Motor neuron (in vitro differentiated cells): ENCODE data around the gene BCAS3. TPM values are rescaled to one million over a fixed set of nuclear protein-coding genes. Genes with fewer than 3 reads are reported as not detected.
"Not testable (repeated sequence)": the region's sequence is repeated elsewhere in the genome, so short reads cannot be mapped to it uniquely, and the experiment has no call there.

Experiments used
- ATAC-seq, 8 experiments: fragments of 200-7000 bp; cut with Tn5 transposase; replicated peaks in 6 of 8; 2 replicates each; pipeline ENCODE4 v1.8.0; 2021; ENCODE audit warnings: mild to moderate bottlenecking in 8 of 8, moderate library complexity in 8 of 8
- H3K27ac ChIP-seq, 2 donors: fragments of 250-450 bp; sonication (Bioruptor Pico); 2 replicates each; pipeline ENCODE4 v1.9.0; 2021; ENCODE audit warnings: antibody characterized with exemption in 2 of 2, mild to moderate bottlenecking in 2 of 2, moderate library complexity in 1 of 2
- H3K4me1 ChIP-seq, 2 donors: fragments of 250-450 bp; sonication (Bioruptor Pico); replicated peaks in 1 of 2; 2 replicates each; pipeline ENCODE4 v1.6.1; 2021; ENCODE audit warnings: antibody characterized with exemption in 2 of 2, mild to moderate bottlenecking in 2 of 2, moderate library complexity in 1 of 2
- H3K4me3 ChIP-seq, 5 donors: fragments of 250-450 bp; sonication (Bioruptor Pico); 2 replicates each; pipeline ENCODE4 v1.9.0; 2021; ENCODE audit warnings: antibody characterized with exemption in 5 of 5, mild to moderate bottlenecking in 5 of 5, moderate library complexity in 4 of 5
- WGBS, 10 experiments: fragments of 450-650 bp; shearing (Covaris generic); methylation state at CpG; one replicate each; pipeline ENCODE4 v1.0.0; 2022; 5-methylcytosine and 5-hydroxymethylcytosine counted together
- in situ Hi-C, 9 experiments: fragments of 400-800 bp; cut with MboI; loops; one replicate each; pipeline ENCODE4 v1.15.0; 2021; ENCODE audit warnings: low sequenced_read_pairs in 9 of 9, low pct_unique_long_range_greater_than_20kb in 2 of 9; ENCODE audit not compliant: unreplicated experiment in 9 of 9
- total RNA-seq, 8 experiments: library from RNA; unstranded; fragments of 300-600 nt; gene quantifications; 2 replicates each; pipeline versions ENCODE4 v1.2.3 to v1.2.4, GENCODE V29; 2022

The BCAS3 gene
- total RNA-seq, 8 experiments from 2014 or later = 18.1 to 45.4 (median 26.8) TPM

DNA sequence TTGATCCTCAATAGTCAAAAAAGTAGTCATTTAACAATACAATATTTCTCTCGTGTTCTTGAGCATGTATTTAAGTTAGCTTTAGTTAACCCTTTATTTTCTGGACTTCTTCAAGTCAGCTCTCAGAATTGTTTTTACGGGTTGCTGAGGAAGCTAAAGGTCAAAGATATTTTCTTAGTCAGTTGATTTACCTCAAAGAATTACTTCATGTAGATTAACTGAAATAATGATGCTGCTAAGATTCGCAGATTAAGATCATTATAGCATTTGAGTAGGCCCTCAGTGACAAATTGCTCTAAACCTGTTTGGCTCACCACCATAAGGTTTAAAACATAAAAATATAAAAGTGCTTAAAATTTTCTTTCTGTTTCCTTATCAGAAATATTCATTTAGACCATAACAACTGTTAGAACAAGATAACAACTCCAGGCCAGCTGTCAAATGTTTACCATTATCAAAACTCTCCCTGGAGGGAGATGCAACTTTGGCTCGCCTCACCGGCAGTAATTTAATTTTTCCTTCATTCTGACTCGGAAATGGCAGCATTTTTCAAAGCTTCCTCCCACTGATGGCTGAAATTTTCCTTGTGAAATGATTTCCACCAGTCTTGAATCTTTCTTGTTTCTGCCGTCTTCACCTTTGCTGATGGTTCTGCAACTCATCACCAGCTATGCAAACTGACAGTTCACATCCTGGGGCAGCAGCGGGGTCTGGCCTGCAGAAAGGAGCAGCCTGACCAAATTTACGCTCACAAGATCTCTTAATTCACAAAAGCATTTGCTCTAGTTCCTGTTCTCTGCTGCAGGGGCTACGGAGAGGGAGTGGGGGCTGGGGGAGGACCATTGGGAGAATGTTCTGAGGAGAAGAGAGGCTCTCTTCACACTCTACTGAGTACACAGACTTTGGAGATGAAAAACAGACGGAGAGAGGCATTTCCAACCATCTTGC lies 467.2 kb downstream of the BCAS3 start:
- in situ Hi-C loops = no loop called here
- no peak overlapping the region for H3K4me3 ChIP-seq
- 66 to 100% (median 77%) methylated on average over 1 to 8 of the region's 11 CpGs for WGBS, 10 experiments
- no peak overlapping the region for H3K27ac ChIP-seq
- ATAC-seq = no peak
- H3K4me1 ChIP-seq = peaks cover 4 to 15% of the 10 kb centered on the region in 2 donors

GRCh38 chr17:61146833-61147232 lies 469.2 kb downstream of the BCAS3 start:
- in situ Hi-C loops, H3K4me3 ChIP-seq, H3K27ac ChIP-seq, ATAC-seq: not testable (repeated sequence)
- WGBS, 10 experiments = 84 to 100% (median 96%) methylated on average over 2 to 7 of the region's 8 CpGs; no CpG with 5 or more reads in 1 of the 10 experiments
- peaks cover 10 to 24% of the 10 kb centered on the region in 2 donors for H3K4me1 ChIP-seq

DNA sequence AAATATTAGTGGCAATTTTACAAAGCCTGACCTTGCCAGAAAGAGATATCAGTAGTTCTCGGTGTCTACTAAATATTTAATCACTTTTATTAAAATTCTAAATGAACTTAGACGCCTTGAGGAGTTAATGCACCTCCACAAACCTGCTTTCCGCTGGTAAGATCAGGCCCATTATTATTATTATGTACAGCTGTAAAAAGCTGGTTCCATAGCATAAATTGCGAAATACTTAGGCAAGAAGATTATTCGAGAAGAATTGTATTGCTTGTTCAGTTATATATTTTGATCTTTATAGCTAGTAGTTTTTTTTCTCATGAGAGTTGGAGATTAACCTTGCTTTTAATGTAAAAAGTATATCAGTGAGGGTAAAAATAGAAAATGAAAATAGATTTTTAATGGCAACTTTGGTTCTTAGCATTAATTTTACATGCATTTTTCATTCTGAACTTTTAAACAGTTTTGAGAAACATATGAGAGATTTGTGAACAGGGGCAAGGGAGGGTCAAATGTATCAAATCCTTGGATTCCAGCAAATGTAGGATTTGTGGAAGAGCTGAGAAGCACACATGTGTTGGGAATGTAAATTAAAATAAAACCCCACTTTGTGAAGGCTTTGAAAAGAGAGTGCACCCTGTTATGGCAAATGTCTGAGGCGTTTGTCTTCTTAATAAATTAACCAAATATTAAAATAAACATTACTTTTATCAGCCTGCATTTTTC lies 471.6 kb downstream of the BCAS3 start:
- Histone ChIP-seq H3K4me3 (no peak overlapping the region), H3K4me1 (peaks cover 10 to 24% of the 10 kb centered on the region in 2 donors), H3K27ac (no peak overlapping the region)
- peak in 1 of 8 experiments; percentile 44 for ATAC-seq
- in situ Hi-C loops = no loop called here
- WGBS, 10 experiments = 33 to 94% (median 80%) methylated on average over 1 to 6 of the region's 6 CpGs

DNA sequence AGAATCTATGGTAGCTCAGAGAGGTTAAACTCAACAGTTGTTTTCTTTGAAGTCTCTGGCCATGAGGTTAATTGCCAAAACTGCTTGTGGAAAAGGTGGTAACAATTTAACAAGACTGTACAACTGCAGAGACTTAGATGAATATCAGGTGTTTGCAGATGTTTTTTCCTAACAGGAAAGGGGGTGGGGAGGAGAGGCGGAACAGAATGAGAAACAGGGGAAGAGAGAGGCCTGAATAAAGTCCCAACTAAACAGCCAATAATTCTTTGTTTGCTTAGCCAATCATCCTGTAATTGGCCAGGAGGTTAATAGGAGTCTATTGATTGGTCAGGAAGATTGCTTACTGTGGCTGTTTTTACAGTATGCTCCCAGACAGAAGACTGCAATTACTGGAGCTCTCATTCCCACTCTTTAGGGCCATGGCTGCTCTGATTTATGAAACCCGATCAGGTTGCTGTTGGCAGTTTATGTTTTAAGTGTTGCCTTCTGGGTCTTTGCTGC lies 472.3 kb downstream of the BCAS3 start:
- in situ Hi-C loops = no loop called here
- H3K4me3 ChIP-seq = no peak overlapping the region
- WGBS, 10 experiments = 40 to 100% (median 86%) methylated on average over 1 of the region's 2 CpGs; no CpG with 5 or more reads in 4 of the 10 experiments

DNA sequence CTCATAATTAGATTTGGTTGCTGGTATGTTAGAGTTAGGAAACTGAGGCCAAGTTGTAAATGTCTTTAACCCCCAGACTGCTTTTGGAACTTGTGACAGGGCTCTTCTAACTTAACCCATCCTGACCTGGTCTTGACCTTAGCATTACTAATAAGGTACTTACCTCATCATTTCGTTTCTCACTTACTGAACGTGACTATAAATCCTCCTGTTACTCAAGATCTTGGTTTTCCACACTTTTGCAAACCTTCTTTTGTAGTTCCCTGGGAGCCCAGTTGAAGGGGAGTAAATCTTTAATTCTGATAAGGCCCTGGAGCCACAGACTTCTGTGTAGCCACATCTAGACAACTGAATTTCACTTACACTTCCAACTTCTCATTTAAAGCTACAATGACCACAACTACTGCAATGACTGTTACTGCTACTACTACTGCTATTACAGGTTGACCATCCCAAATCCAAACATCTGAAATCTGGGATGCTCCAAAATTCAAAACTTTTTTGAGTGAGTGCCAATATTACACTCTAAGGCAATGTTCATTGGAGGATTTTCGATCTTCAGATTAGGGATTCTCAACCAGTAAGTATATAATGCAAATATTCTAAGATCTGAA lies 473.1 kb downstream of the BCAS3 start:
- no peak overlapping the region for H3K27ac ChIP-seq
- ATAC-seq = no peak
- in situ Hi-C loops = no loop called here

More for the DNA sequence above, 472.3 kb downstream of the BCAS3 start:
- Histone ChIP-seq H3K4me1 (peaks cover 10 to 22% of the 10 kb centered on the region in 2 donors), H3K27ac (no peak overlapping the region)
- peak in 6 of 8 experiments; percentile 58 to 97 (median 74) for ATAC-seq

DNA sequence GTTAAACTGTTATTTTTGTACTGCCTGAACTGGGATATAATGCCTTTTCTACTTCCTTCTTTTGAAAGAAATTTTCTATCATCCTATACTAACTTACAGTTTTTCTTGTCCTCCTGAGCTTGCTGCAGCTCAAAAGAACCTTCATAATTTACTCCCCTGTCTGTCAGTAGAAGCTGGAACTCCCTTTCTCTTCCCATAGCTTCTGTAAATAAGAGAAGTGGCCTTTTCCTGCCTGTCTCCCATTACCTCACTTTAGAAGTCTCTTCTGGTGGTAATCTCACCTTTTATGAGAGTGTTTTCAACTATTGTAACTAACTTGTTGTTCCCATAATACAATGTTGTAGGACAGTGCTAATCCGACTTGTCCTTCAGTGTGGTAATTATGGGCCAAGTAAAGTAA lies 475.2 kb downstream of the BCAS3 start:
- H3K4me3 ChIP-seq = no peak overlapping the region
- in situ Hi-C loops = no loop called here
- no peak for ATAC-seq
- 67 to 100% (median 79%) methylated on average over 1 of the region's 1 CpG; no CpG with 5 or more reads in 4 of the 10 experiments for WGBS, 10 experiments
- no peak overlapping the region for H3K27ac ChIP-seq
- H3K4me1 ChIP-seq = peaks cover 19 to 40% of the 10 kb centered on the region in 2 donors

More for the DNA sequence above, 473.1 kb downstream of the BCAS3 start:
- Histone ChIP-seq H3K4me3 (no peak overlapping the region), H3K4me1 (peaks cover 9 to 19% of the 10 kb centered on the region in 2 donors)
- 60 to 100% (median 87%) methylated on average over 1 to 3 of the region's 3 CpGs for WGBS, 10 experiments

DNA sequence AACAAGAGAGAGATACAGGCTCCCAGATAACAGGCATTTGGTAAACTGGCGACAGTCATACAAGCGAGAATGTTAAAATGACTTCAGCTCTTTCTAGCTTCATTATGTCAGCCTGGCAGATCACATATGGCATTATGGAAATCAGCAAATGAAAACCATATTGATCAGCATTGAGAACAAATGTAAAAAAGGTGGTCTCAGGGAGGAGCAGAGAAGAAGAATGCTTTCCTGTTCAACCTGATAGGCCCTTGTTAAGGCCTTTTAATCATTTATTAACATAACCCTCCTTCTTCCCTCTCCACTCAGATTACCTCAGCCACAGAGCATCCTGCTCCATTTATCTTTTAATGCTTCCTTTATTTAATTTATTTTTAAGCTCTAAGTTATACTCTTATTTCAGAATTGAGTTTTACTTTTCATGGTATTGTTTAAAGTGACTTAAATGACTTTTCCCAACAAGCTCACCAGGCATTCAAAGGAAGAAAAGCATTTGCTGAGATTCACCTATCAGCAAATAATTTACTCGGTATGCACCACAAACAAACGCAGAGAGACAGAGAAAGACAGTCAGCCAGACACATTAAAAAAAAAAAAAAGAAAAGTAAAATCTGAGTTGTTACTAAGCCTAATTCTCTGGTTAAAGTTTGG lies 478.1 kb downstream of the BCAS3 start:
- Histone ChIP-seq H3K4me3 (no peak overlapping the region), H3K27ac (no peak overlapping the region), H3K4me1 (peaks cover 35 to 51% of the 10 kb centered on the region in 2 donors)
- ATAC-seq = peak in 5 of 8 experiments; percentile 17 to 79 (median 27)
- in situ Hi-C loops = no loop called here
- WGBS, 10 experiments = 52 to 100% (median 74%) methylated on average over 1 to 4 of the region's 4 CpGs; no CpG with 5 or more reads in 1 of the 10 experiments

- in situ Hi-C loops = no loop called here
- H3K27ac ChIP-seq = no peak overlapping the region
- peak; percentile 67 to 91 (median 77) for ATAC-seq
- peaks cover 42 to 61% of the 10 kb centered on the region in 2 donors for H3K4me1 ChIP-seq
- WGBS, 10 experiments = 6 to 45% (median 16%) methylated on average over 1 to 6 of the region's 7 CpGs
- peak overlapping the region in 2 of 5 donors; percentile 1 to 9 for H3K4me3 ChIP-seq
These were observed 479.7 kb downstream of the BCAS3 start for GRCh38 chr17:61157246-61157886.

DNA sequence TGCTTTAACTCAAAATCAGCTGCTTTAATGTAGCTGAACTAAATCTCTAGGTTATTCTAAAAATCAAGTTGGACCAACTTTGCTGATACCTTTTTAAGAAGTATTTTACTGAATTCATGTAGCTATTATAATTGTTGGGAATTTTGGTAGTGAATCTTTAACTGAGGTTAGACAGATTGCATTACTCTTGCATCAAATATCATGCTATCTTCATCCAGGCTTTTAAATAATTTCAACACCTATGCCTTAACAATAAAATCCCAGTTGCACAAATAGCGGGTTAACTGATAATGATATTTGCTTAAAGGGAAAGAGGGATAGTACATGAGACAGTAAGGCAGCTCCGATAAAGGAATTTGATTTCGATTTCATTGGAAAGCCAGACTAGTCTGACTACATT lies 480.7 kb downstream of the BCAS3 start:
- no peak for ATAC-seq
- Histone ChIP-seq H3K4me1 (peaks cover 42 to 61% of the 10 kb centered on the region in 2 donors), H3K27ac (no peak overlapping the region), H3K4me3 (no peak overlapping the region)
- 80 to 100% (median 93%) methylated on average over 1 to 3 of the region's 3 CpGs; no CpG with 5 or more reads in 1 of the 10 experiments for WGBS, 10 experiments
- in situ Hi-C loops = no loop called here

DNA sequence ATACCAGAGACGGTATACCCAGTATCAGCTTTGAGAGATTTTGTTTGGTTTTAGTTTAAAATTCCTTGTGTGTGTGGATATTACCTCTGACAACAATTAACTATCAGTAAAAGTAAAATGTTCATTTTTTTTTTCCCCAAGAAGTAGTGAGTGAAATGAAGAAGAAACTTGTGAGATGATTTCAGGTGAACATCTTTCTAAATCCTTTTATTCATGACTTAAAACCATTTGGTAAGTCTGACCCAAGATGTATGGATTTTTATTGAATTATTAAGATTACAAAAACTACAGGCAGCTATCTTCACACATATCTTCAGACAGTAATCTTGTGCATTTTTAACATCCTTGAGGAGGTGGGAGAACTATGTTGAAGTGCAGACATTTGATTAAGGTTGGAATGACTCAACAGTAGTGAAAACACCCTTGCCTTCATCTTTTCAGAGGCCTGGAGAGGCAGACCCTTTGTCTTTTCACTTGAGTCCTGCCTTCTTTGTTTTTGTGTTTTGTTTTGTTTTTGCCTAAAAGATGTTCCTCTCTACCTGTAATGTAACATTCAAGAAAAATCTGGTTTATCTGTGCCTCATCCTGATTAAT lies 481.7 kb downstream of the BCAS3 start:
- Histone ChIP-seq H3K4me3 (no peak overlapping the region), H3K4me1 (peaks cover 42 to 61% of the 10 kb centered on the region in 2 donors), H3K27ac (no peak overlapping the region)
- no peak for ATAC-seq
- WGBS, 10 experiments = 80 to 100% (median 100%) methylated on average over 1 of the region's 1 CpG; no CpG with 5 or more reads in 1 of the 10 experiments
- in situ Hi-C loops = no loop called here

- ATAC-seq = no peak
- 82 to 100% (median 97%) methylated on average over 1 to 4 of the region's 4 CpGs; no CpG with 5 or more reads in 2 of the 10 experiments for WGBS, 10 experiments
- Histone ChIP-seq H3K4me1 (peaks cover 42 to 61% of the 10 kb centered on the region in 2 donors), H3K27ac (no peak overlapping the region), H3K4me3 (no peak overlapping the region)
- in situ Hi-C loops = no loop called here
These were observed 482.6 kb downstream of the BCAS3 start for GRCh38 chr17:61160204-61160603.
